GM12864 (cell line): ENCODE measurements around the gene ZFAND6.

ENCODE experiments used
- DNase-seq: peaks from one replicate; pipeline ENCODE4 v3.0.0-alpha.2; 2011; ENCODE audit warnings: low read depth
- H3K4me3 ChIP-seq: 2 replicates; pipeline ENCODE4 v1.5.1; 2011; ENCODE audit warnings: mild to moderate bottlenecking, low read depth, low read length, control low read depth
- CTCF ChIP-seq: IDR thresholded peaks from 2 replicates; pipeline ENCODE4 v1.5.1; 2011; ENCODE audit warnings: low read depth, mild to moderate bottlenecking, moderate library complexity, low read length, control low read depth, inconsistent platforms; ENCODE audit errors: missing control alignments

The ZFAND6 gene

GRCh38 chr15:80180986-80181385 lies 121.5 kb downstream of the ZFAND6 start:
- no peak overlapping the region for H3K4me3 ChIP-seq
- no peak for TF ChIP-seq CTCF
- DNase-seq: no peak

GRCh38 chr15:80182611-80183261 lies 123.3 kb downstream of the ZFAND6 start:
- no peak for TF ChIP-seq CTCF
- H3K4me3 ChIP-seq: no peak overlapping the region
- DNase-seq: no peak

- no peak for DNase-seq
- H3K4me3 ChIP-seq: no peak overlapping the region
- TF ChIP-seq CTCF: no peak
These were observed 123.8 kb downstream of the ZFAND6 start for GRCh38 chr15:80183306-80183705.

- TF ChIP-seq CTCF: no peak
- H3K4me3 ChIP-seq: no peak overlapping the region
- no peak for DNase-seq
These were observed 124.4 kb downstream of the ZFAND6 start for GRCh38 chr15:80183886-80184285.

GRCh38 chr15:80184554-80184953 lies 125.1 kb downstream of the ZFAND6 start:
- no peak overlapping the region for H3K4me3 ChIP-seq
- TF ChIP-seq CTCF: no peak
- DNase-seq: no peak

GRCh38 chr15:80185152-80185551 lies 125.7 kb downstream of the ZFAND6 start:
- DNase-seq: no peak
- no peak for TF ChIP-seq CTCF
- no peak overlapping the region for H3K4me3 ChIP-seq

- no peak for TF ChIP-seq CTCF
- no peak overlapping the region for H3K4me3 ChIP-seq
- no peak for DNase-seq
These were observed 126.6 kb downstream of the ZFAND6 start for GRCh38 chr15:80186066-80186465.
